ENCODE measurements around the gene SDR42E2.
A peak's percentile ranks its signal among the peaks of the same experiment; 100 is the strongest.
"Not testable (repeated sequence)": the region's sequence is repeated elsewhere in the genome, so short reads cannot be mapped to it uniquely, and the experiment has no call there.

SDR42E2 gene

GRCh38 chr16:22195695-22196558 is 33.6 kb downstream of the SDR42E2 start:
- peak; percentile 77 for TF ChIP-seq CTCF (IDR thresholded peaks at IDR 0.05; ENCODE audit: low read depth, low read length, missing control alignments)
- DNase-seq (ENCODE audit: extremely low read depth, low read depth): peak; percentile 79
- H3K4me3 ChIP-seq (replicated peaks; ENCODE audit: low read depth, low read length): peak overlapping the region; percentile 46

GRCh38 chr16:22196559-22197168 is 34.4 kb downstream of the SDR42E2 start:
- H3K4me3 ChIP-seq (replicated peaks; ENCODE audit: low read depth, low read length): peak overlapping the region; percentile 46

GRCh38 chr16:22198547-22199293 is 36.4 kb downstream of the SDR42E2 start:
- H3K4me3 ChIP-seq (replicated peaks; ENCODE audit: low read depth, low read length): no peak overlapping the region
- no peak for TF ChIP-seq CTCF (IDR thresholded peaks at IDR 0.05; ENCODE audit: low read depth, low read length, missing control alignments)
- no peak for DNase-seq (ENCODE audit: extremely low read depth, low read depth)

More at GRCh38 chr16:22196559-22197168, 34.4 kb downstream of the SDR42E2 start:
- not testable (repeated sequence) for DNase-seq (ENCODE audit: extremely low read depth, low read depth)

GRCh38 chr16:22202261-22202637 is 39.9 kb downstream of the SDR42E2 start:
- H3K4me3 ChIP-seq (replicated peaks; ENCODE audit: low read depth, low read length): no peak overlapping the region
- TF ChIP-seq CTCF (IDR thresholded peaks at IDR 0.05; ENCODE audit: low read depth, low read length, missing control alignments): no peak
- DNase-seq (ENCODE audit: extremely low read depth, low read depth): no peak

- no peak overlapping the region for H3K4me3 ChIP-seq (replicated peaks; ENCODE audit: low read depth, low read length)
- no peak for DNase-seq (ENCODE audit: extremely low read depth, low read depth)
- TF ChIP-seq CTCF (IDR thresholded peaks at IDR 0.05; ENCODE audit: low read depth, low read length, missing control alignments): no peak
Observed at GRCh38 chr16:22203091-22203490, 40.8 kb downstream of the SDR42E2 start.

GRCh38 chr16:22204091-22204655 is 41.9 kb downstream of the SDR42E2 start:
- H3K4me3 ChIP-seq (replicated peaks; ENCODE audit: low read depth, low read length): no peak overlapping the region
- no peak for DNase-seq (ENCODE audit: extremely low read depth, low read depth)
- TF ChIP-seq CTCF (IDR thresholded peaks at IDR 0.05; ENCODE audit: low read depth, low read length, missing control alignments): no peak

Data from HFF-Myc (cell line).